ENCODE measurements around the gene NCBP1. TPM values are rescaled to one million over a fixed set of nuclear protein-coding genes. Genes with fewer than 3 reads are reported as not detected.

The NCBP1 gene
- total and polyA plus RNA-seq, 2 of the 4 experiments (the other 2 are of a cell fraction): 17.8 to 46.4 TPM

GRCh38 chr9:97710356-97711222 lies 77.0 kb downstream of the NCBP1 start:
- Histone ChIP-seq H3K4ac (ENCODE audit: low read depth, low read length) (no peak overlapping the region), H3K27me3 (ENCODE audit: control insufficient read depth, insufficient read depth, low read length) (peaks cover 12% of the 10 kb centered on the region), H3K9ac (ENCODE audit: low read depth, low read length) (no peak overlapping the region), H3K4me1 (ENCODE audit: control insufficient read depth, insufficient read depth, low read length) (no peaks in the 10 kb centered on the region; the same call in 1 of the 2 replicates), H2AK9ac (replicated peaks; ENCODE audit: low read depth, low read length, poor library complexity) (peak overlapping the region; percentile 6), H3K14ac (replicated peaks; ENCODE audit: low read depth, low read length) (no peak overlapping the region), H2BK20ac (ENCODE audit: low read depth, low read length) (no peak overlapping the region), H4K20me1 (ENCODE audit: insufficient read depth, low read length) (no peaks in the 10 kb centered on the region), H2BK120ac (ENCODE audit: low read depth, low read length) (no peak overlapping the region), H4K91ac (ENCODE audit: insufficient read depth, low read depth, low read length) (no peak overlapping the region), H3K27ac (ENCODE audit: insufficient read depth, low read length) (no peak overlapping the region), H2AK5ac (ENCODE audit: low read depth, low read length) (no peak overlapping the region), H3K56ac (ENCODE audit: extremely low read depth, insufficient read depth, low read length) (no peak overlapping the region), H3K4me2 (ENCODE audit: low read depth, low read length) (no peak overlapping the region), H3K23ac (ENCODE audit: low read depth, low read length) (no peak overlapping the region), H4K8ac (ENCODE audit: low read depth in 2 of 2, low read length in 2 of 2) (no peak overlapping the region), H3K4me3 (ENCODE audit: insufficient read depth, low read depth, low read length) (no peak overlapping the region), H3K79me1 (ENCODE audit: low read depth in 1 of 2, low read length in 2 of 2) (no peaks in the 10 kb centered on the region), H3K36me3 (ENCODE audit: control insufficient read depth, insufficient read depth, low read length) (no peaks in the 10 kb centered on the region), H3K18ac (ENCODE audit: low read depth, low read length) (no peak overlapping the region), H2BK5ac (ENCODE audit: low read depth, low read length, poor library complexity, severe bottlenecking) (no peak overlapping the region), H3K9me3 (ENCODE audit: control insufficient read depth, insufficient read depth, low read length) (no peaks in the 10 kb centered on the region), H4K5ac (ENCODE audit: low read depth, low read length) (no peak overlapping the region), H2BK15ac (ENCODE audit: low read depth, low read length) (no peak overlapping the region), H2AFZ (replicated peaks; ENCODE audit: low read length, poor library complexity) (no peak overlapping the region), H3K9me1 (ENCODE audit: insufficient read depth, low read length) (no peaks in the 10 kb centered on the region)
- dilution Hi-C loops (cut with HindIII; ENCODE audit: low sequenced_read_pairs, unreplicated experiment): no loop called here
- intact Hi-C loops (cut with micrococcal nuclease): loop anchor here (1.0 to 10.0 kb wide), 2 partner anchors 191 to 554 kb away; no protein-coding TSS in a partner anchor
- CTCF ChIA-PET: no interaction called here
- 0% methylated on average over 2 of the region's 9 CpGs; no CpG with 5 or more reads in 1 of the 2 experiments for WGBS, 2 experiments (ENCODE audit: extremely low coverage in 2 of 2, insufficient read length in 1 of 2)
- POLR2A ChIA-PET (ENCODE audit: unreplicated experiment): no interaction called here
- in situ Hi-C loops (cut with MboI; ENCODE audit: low sequenced_read_pairs): loop anchor here (5.0 kb wide), 1 partner anchor 192 kb away; no protein-coding TSS in a partner anchor
- DNase-seq: peak; percentile 66
- BruUV-seq (replicated peaks): no TSS peak
- TF ChIP-seq RAD21 (IDR thresholded peaks at IDR 0.05; ENCODE audit: low read length) (peak; percentile 89), SMC3 (IDR thresholded peaks at IDR 0.05; ENCODE audit: low read depth, low read length) (peak; percentile 78), CTCF (conservative IDR thresholded peaks at IDR 0.05; ENCODE audit: low read depth, low read length) (peak; percentile 86), CHD1 (IDR thresholded peaks at IDR 0.05; ENCODE audit: low read depth, low read length) (no peak)
- peak; percentile 96 for ATAC-seq (ENCODE audit: low read depth)
